Mucosa of descending colon (tissue), 3 donors: Measurements from ENCODE around the gene TWNK. TPM values are rescaled to one million over a fixed set of nuclear protein-coding genes. Genes with fewer than 3 reads are reported as not detected.
A peak's percentile ranks its signal among the peaks of the same experiment; 100 is the strongest.
"Not testable (repeated sequence)": the region's sequence is repeated elsewhere in the genome, so short reads cannot be mapped to it uniquely, and the experiment has no call there.

ENCODE experiments used
- ATAC-seq: fragments of 200-7000 bp; cut with Tn5 transposase; one replicate; pipeline ENCODE4 v1.9.1; 2020; ENCODE audit warnings: mild to moderate bottlenecking, moderate library complexity
- DNase-seq, 3 donors: peaks; one replicate each; pipeline ENCODE4 v3.0.0-alpha.2; 2020
- H3K36me3 ChIP-seq: fragments of 200-600 bp; one replicate; pipeline ENCODE4 v1.8.0; 2021; ENCODE audit warnings: low read depth, mild to moderate bottlenecking
- H3K4me1 ChIP-seq: fragments of 200-600 bp; one replicate; pipeline ENCODE4 v1.8.0; 2021; ENCODE audit warnings: low read depth, mild to moderate bottlenecking
- H3K4me3 ChIP-seq: fragments of 200-600 bp; one replicate; pipeline ENCODE4 v1.8.0; 2021; ENCODE audit warnings: mild to moderate bottlenecking
- H3K9me3 ChIP-seq: fragments of 200-600 bp; one replicate; pipeline ENCODE4 v1.8.0; 2021; ENCODE audit warnings: mild to moderate bottlenecking
- CTCF ChIP-seq: fragments of 200-600 bp; IDR thresholded peaks from one replicate; pipeline ENCODE4 v1.8.0; 2022; ENCODE audit warnings: antibody characterized with exemption, mild to moderate bottlenecking
- intact Hi-C, 2 donors: fragments of 100-400 bp; cut with DNase I in 1 of 2; cut with micrococcal nuclease in 1 of 2; formaldehyde crosslinking; loops; one replicate each; pipeline versions ENCODE4 v1.11.0 to v1.11.1; 2022; cut with DNase I, micrococcal nuclease
- total RNA-seq, 3 donors: library from RNA; stranded (reverse); fragmentation: NEBNext Ultra II Directional in 2 of 3; extraction: Animal tissue kit (Norgen Biotek cat#: 25700) in 2 of 3; gene quantifications; one replicate each; pipeline versions ENCODE4 v1.2.1 to v1.2.4, GENCODE V29; 2021 to 2023
- donor health status: DM: no; HTN: no; CAD: no; lungs with moderate emphysema.
- donor health status: DM: no; HTN: no; CAD: no.
- donor health status: DM: no; HTN: yes; CAD: no.

TWNK gene
- total RNA-seq, 3 donors from 2014 or later: 6.0 to 7.8 (median 7.0) TPM

DNA sequence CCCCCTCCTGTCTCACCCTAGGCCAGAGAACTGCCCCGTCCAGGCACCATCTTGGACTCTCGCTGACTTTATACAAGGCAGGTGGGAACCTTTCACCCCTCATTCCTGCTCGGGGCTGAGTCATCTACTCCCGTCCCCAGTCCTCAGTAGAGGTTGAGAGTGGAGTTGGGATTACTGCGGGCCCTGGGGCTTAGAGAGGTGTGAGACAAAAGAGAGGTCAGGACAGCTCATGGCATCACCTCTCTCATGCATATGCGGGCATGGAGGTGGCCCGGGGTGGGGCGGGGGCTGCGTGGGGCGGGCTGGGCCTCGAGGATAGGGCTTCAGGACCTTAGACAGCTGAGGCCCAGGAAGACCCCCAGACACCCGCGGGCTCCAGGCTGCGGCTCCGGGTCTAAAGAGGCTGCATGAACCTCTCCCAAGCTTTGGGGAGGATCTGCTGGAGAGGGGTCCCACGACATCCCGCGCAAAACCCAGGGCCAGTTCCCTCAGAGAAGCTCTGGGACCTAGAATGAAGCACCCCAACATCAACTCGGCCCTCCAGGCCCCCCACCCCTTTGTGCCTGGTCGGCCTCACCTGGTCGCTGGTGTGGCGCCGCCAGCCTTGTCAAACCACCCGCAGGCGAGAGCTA lies 43.3 kb downstream of the TWNK start:
- Histone ChIP-seq H3K4me3 (no peak overlapping the region), H3K9me3 (no peaks in the 10 kb centered on the region), H3K4me1 (peaks cover 27% of the 10 kb centered on the region), H3K36me3 (no peaks in the 10 kb centered on the region)
- no peak for TF ChIP-seq CTCF
- ATAC-seq (no peak), DNase-seq (no peak)
- intact Hi-C loops: no loop called here

GRCh38 chr10:101031128-101031795 lies 43.9 kb downstream of the TWNK start, which contains the start of the genes PDZD7 and SFXN3:
PDZD7 (minus strand) TSS chr10:101031129; CDS start chr10:101030219, 910 bp downstream.
SFXN3 (plus strand) TSS chr10:101031234; CDS start chr10:101034695, 3,461 bp downstream.
- no peaks in the 10 kb centered on the region for H3K9me3 ChIP-seq
- intact Hi-C loops: no loop called here
- peaks cover 27% of the 10 kb centered on the region for H3K4me1 ChIP-seq
- H3K4me3 ChIP-seq: peak within 1 kb of the TSS; percentile 27
- H3K36me3 ChIP-seq: no peaks in the 10 kb centered on the region
- DNase-seq (peak; percentile 98 to 99 (median 99)), ATAC-seq (peak; percentile 90)
- no peak for TF ChIP-seq CTCF

DNA sequence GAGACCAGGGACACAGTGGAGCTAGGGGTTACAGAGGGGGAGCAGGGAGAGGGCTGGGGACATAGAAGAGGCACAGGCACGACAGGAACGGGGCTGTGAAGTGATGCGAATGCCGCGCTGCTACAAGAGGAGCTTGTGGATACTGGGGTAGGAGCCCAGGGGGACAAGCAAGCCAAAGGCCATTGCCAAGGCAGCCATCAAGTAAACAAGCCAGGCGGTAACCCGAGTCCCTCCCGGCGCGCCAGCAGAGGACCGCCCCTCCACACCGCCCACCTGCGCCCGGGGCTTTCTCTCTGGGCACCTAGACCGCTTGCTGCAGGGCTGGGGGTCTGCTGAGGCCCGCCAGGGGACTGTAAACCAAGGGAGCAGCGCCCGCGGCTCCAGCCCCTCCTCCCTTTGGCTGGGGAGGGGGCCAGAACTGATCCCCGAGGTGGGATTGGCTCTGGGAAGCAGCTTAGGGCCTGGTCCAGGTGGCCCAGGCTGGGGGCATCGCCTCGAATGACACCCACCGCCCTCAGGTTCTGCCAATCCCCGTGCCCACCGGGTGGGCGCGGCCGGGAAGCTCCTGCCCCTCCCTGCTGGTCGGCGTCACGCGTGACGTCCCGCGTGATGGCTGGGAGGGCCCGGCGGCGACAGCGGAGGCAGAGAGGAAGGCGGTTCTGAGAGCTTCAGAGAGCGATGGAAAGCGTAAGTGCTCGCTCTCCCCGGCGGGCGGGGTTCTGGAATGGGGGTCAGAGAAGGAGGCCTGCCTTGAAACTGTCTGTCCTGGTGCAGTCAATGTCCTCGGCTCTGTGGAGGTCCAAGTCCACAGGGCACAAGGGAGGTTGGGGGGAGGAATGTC lies 44.7 kb downstream of the TWNK start:
- intact Hi-C loops: no loop called here
- Histone ChIP-seq H3K9me3 (no peaks in the 10 kb centered on the region), H3K4me3 (peak overlapping the region; percentile 27), H3K4me1 (peaks cover 27% of the 10 kb centered on the region), H3K36me3 (no peaks in the 10 kb centered on the region)
- peak; percentile 70 for ATAC-seq
- no peak for TF ChIP-seq CTCF
- DNase-seq: peak; percentile 79 to 91 (median 86)

DNA sequence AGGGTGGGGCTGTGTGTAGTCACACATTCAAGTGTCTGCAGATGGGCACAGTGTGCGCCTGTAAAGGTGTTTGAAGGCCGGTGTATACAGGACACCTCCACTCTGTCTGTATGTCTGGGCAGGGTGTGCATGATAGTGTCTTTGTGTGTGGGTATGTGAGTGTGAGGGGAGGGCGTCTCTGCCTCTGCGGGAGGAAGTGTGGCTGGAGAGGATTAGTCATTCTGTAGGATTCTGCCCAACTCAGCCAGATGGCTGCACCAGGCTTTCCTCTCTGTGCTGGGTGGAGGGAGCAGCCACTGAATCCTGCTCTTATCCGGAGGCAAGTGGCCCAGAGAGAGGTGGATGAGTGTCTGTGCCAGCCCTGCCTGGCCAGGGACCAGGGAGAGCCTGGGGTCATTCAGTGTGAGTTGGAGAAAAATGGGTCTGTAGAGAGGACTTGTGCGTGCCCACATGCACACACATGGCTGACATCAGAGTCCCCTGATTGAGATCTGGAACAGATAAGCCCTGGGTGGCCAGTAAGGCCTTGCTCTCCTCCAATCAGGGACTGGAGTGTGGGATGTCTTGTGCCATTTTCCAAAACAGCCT lies 45.4 kb downstream of the TWNK start:
- TF ChIP-seq CTCF: no peak
- Histone ChIP-seq H3K4me3 (peak overlapping the region; percentile 27), H3K4me1 (peaks cover 27% of the 10 kb centered on the region), H3K9me3 (no peaks in the 10 kb centered on the region), H3K36me3 (no peaks in the 10 kb centered on the region)
- DNase-seq: peak in 1 of 3 donors; percentile 51
- intact Hi-C loops: no loop called here
- ATAC-seq: peak; percentile 54

- no peak for TF ChIP-seq CTCF
- ATAC-seq: no peak
These were observed 45.9 kb downstream of the TWNK start for GRCh38 chr10:101033276-101033675.

GRCh38 chr10:101034404-101034803 lies 47.1 kb downstream of the TWNK start:
- peaks cover 27% of the 10 kb centered on the region for H3K4me1 ChIP-seq
- intact Hi-C loops, H3K36me3 ChIP-seq: not testable (repeated sequence)

More at GRCh38 chr10:101033276-101033675, 45.9 kb downstream of the TWNK start:
- Histone ChIP-seq H3K9me3 (no peaks in the 10 kb centered on the region), H3K4me1 (peaks cover 27% of the 10 kb centered on the region), H3K36me3 (no peaks in the 10 kb centered on the region), H3K4me3 (no peak overlapping the region)
- peak in 1 of 3 donors; percentile 25 for DNase-seq
- intact Hi-C loops: no loop called here

More at GRCh38 chr10:101034404-101034803, 47.1 kb downstream of the TWNK start:
- ATAC-seq, H3K4me3 ChIP-seq, H3K9me3 ChIP-seq: not testable (repeated sequence)
- DNase-seq: peak in 1 of 3 donors; percentile 19
